LNCaP clone FGC (cell line): ENCODE results near the gene EFNA3.

Experiments used
- DNase-seq: peaks from one replicate; pipeline ENCODE4 v3.0.0-alpha.2; 2011; ENCODE audit warnings: low read depth
- H3K4me3 ChIP-seq: 2 replicates; pipeline ENCODE4 v1.5.1; 2011; ENCODE audit warnings: mild to moderate bottlenecking, low read depth, low read length, control low read depth
- TF ChIP-seq, protein P1 (sequence below): IDR thresholded peaks from 2 replicates; pipeline ENCODE4 v1.5.1; 2012; ENCODE audit warnings: mild to moderate bottlenecking; ENCODE audit not compliant: control insufficient read depth, insufficient read depth; ENCODE audit errors: extremely low read depth

EFNA3 gene

DNA sequence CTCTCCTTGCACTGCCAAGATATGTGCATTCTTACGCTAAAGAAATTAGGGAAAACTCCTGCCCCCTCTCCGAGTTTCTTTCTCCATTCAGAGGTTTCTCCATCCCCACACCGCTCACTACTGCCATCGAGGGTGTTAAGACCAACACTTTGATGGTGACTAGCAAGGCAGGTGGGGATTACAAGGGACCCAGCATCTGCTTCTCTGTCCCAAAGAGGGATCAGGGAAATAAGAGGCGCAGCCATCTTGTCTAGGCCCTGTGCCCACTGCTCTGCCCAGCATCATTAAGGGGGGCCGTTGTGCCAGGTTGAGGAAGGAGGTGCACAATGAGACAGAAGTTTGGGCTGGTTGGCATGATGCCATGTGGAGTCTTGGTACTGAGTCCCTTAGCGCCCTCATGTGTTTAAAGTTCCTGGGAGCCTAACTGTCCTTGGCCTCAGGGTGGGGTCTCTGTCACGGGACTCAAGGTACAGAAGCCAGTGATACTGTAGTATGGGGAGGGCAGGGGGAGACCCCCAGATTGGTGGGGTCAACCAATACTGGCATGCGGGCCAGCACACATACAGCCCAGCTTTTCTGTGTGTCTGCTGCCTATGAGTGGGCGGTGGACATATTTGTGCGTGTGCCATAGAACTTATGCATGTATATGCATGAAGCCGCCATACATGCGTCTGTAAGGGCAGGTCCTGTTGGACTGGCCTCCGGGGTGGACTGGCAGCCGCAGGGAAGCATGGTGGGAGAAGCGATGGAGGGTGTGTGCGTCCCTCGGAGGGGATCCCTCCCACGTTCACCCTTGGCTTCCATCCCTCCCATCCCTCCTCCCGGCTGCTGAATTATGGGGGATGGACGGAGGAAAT, 5.5 kb downstream of the EFNA3 start:
- TF ChIP-seq, protein P1, sequence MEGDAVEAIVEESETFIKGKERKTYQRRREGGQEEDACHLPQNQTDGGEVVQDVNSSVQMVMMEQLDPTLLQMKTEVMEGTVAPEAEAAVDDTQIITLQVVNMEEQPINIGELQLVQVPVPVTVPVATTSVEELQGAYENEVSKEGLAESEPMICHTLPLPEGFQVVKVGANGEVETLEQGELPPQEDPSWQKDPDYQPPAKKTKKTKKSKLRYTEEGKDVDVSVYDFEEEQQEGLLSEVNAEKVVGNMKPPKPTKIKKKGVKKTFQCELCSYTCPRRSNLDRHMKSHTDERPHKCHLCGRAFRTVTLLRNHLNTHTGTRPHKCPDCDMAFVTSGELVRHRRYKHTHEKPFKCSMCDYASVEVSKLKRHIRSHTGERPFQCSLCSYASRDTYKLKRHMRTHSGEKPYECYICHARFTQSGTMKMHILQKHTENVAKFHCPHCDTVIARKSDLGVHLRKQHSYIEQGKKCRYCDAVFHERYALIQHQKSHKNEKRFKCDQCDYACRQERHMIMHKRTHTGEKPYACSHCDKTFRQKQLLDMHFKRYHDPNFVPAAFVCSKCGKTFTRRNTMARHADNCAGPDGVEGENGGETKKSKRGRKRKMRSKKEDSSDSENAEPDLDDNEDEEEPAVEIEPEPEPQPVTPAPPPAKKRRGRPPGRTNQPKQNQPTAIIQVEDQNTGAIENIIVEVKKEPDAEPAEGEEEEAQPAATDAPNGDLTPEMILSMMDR: peak; percentile 62
- peak overlapping the region; percentile 57 for H3K4me3 ChIP-seq
- no peak for DNase-seq

DNA sequence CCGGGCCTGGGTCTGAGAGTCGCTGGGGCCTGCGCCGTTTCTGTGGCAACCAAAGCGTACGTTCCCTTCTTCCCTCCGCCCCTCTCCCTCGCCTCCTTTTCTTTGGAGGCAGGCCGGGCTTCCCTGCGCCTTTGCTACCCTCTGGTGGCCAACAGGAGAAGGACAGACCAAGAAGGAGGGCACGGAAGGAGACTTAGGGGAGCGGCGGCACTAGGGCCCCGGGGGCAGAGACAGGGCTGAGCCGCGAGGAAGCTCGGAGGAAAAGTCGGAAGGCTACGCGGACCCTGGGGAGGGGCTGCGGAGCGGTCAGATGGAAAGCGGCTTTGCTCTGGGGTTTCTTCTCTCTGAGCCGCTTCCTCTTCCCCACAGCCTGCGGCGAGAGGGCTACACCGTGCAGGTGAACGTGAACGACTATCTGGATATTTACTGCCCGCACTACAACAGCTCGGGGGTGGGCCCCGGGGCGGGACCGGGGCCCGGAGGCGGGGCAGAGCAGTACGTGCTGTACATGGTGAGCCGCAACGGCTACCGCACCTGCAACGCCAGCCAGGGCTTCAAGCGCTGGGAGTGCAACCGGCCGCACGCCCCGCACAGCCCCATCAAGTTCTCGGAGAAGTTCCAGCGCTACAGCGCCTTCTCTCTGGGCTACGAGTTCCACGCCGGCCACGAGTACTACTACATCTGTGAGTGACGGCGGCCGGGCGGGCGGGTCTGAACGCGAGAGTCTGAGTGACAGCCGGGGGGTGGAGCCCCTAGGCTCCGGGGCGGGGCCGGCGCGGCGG, 6.3 kb downstream of the EFNA3 start:
- TF ChIP-seq, protein P1: peak; percentile 97
- H3K4me3 ChIP-seq: peak overlapping the region; percentile 57
- peak; percentile 79 for DNase-seq

GRCh38 chr1:155085504-155086127, 7.0 kb downstream of the EFNA3 start:
- TF ChIP-seq, protein P1: no peak
- no peak for DNase-seq
- peak overlapping the region; percentile 57 for H3K4me3 ChIP-seq

GRCh38 chr1:155086128-155086741, 7.6 kb downstream of the EFNA3 start:
- peak overlapping the region; percentile 57 for H3K4me3 ChIP-seq
- no peak for DNase-seq
- TF ChIP-seq, protein P1: peak; percentile 96

DNA sequence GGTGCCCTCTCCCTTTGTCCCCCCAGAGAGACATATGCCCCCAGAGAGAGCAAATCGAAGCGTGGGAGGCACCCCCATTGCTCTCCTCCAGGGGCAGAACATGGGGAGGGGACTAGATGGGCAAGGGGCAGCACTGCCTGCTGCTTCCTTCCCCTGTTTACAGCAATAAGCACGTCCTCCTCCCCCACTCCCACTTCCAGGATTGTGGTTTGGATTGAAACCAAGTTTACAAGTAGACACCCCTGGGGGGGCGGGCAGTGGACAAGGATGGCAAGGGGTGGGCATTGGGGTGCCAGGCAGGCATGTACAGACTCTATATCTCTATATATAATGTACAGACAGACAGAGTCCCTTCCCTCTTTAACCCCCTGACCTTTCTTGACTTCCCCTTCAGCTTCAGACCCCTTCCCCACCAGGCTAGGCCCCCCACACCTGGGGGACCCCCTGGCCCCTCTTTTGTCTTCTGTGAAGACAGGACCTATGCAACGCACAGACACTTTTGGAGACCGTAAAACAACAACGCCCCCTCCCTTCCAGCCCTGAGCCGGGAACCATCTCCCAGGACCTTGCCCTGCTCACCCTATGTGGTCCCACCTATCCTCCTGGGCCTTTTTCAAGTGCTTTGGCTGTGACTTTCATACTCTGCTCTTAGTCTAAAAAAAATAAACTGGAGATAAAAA, 8.4 kb downstream of the EFNA3 start:
- H3K4me3 ChIP-seq: no peak overlapping the region
- DNase-seq: no peak
- TF ChIP-seq, protein P1: no peak
